ENCODE data around the gene MT4.

- TF ChIP-seq PBX3 (IDR thresholded peaks at IDR 0.05) (no peak), EP300 (IDR thresholded peaks at IDR 0.05; ENCODE audit: borderline replicate concordance in 1 of 2, low read depth in 1 of 2, low read length in 1 of 2) (no peak), GABPA (IDR thresholded peaks at IDR 0.05; ENCODE audit: low read depth) (no peak), CHD2 (IDR thresholded peaks at IDR 0.05; ENCODE audit: low read length, partially characterized antibody) (no peak), RCOR1 (IDR thresholded peaks at IDR 0.05; ENCODE audit: low read length) (no peak), RFX5 (IDR thresholded peaks at IDR 0.05; ENCODE audit: low read length) (no peak), POLR2AphosphoS5 (IDR thresholded peaks at IDR 0.05; ENCODE audit: low read depth, low read length) (no peak), REST (IDR thresholded peaks at IDR 0.05; ENCODE audit: low read depth, low read length) (no peak), EZH2phosphoT487 (IDR thresholded peaks at IDR 0.05; ENCODE audit: borderline replicate concordance, low read depth) (no peak), NRF1 (IDR thresholded peaks at IDR 0.05; ENCODE audit: low read depth, low read length) (no peak)
- TF ChIP-seq, protein P1, sequence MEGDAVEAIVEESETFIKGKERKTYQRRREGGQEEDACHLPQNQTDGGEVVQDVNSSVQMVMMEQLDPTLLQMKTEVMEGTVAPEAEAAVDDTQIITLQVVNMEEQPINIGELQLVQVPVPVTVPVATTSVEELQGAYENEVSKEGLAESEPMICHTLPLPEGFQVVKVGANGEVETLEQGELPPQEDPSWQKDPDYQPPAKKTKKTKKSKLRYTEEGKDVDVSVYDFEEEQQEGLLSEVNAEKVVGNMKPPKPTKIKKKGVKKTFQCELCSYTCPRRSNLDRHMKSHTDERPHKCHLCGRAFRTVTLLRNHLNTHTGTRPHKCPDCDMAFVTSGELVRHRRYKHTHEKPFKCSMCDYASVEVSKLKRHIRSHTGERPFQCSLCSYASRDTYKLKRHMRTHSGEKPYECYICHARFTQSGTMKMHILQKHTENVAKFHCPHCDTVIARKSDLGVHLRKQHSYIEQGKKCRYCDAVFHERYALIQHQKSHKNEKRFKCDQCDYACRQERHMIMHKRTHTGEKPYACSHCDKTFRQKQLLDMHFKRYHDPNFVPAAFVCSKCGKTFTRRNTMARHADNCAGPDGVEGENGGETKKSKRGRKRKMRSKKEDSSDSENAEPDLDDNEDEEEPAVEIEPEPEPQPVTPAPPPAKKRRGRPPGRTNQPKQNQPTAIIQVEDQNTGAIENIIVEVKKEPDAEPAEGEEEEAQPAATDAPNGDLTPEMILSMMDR (IDR thresholded peaks at IDR 0.05): no peak
- TF ChIP-seq, protein P2, sequence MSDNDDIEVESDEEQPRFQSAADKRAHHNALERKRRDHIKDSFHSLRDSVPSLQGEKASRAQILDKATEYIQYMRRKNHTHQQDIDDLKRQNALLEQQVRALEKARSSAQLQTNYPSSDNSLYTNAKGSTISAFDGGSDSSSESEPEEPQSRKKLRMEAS (IDR thresholded peaks at IDR 0.05; ENCODE audit: low read depth): no peak
- TF ChIP-seq, protein P3, sequence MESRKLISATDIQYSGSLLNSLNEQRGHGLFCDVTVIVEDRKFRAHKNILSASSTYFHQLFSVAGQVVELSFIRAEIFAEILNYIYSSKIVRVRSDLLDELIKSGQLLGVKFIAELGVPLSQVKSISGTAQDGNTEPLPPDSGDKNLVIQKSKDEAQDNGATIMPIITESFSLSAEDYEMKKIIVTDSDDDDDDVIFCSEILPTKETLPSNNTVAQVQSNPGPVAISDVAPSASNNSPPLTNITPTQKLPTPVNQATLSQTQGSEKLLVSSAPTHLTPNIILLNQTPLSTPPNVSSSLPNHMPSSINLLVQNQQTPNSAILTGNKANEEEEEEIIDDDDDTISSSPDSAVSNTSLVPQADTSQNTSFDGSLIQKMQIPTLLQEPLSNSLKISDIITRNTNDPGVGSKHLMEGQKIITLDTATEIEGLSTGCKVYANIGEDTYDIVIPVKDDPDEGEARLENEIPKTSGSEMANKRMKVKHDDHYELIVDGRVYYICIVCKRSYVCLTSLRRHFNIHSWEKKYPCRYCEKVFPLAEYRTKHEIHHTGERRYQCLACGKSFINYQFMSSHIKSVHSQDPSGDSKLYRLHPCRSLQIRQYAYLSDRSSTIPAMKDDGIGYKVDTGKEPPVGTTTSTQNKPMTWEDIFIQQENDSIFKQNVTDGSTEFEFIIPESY (IDR thresholded peaks at IDR 0.05; ENCODE audit: borderline replicate concordance, low read depth): no peak
Observed at GRCh38 chr16:56580391-56581048, 15.6 kb downstream of the MT4 start.
